ENCODE data around the gene HOXA4.

HOXA4 gene

DNA sequence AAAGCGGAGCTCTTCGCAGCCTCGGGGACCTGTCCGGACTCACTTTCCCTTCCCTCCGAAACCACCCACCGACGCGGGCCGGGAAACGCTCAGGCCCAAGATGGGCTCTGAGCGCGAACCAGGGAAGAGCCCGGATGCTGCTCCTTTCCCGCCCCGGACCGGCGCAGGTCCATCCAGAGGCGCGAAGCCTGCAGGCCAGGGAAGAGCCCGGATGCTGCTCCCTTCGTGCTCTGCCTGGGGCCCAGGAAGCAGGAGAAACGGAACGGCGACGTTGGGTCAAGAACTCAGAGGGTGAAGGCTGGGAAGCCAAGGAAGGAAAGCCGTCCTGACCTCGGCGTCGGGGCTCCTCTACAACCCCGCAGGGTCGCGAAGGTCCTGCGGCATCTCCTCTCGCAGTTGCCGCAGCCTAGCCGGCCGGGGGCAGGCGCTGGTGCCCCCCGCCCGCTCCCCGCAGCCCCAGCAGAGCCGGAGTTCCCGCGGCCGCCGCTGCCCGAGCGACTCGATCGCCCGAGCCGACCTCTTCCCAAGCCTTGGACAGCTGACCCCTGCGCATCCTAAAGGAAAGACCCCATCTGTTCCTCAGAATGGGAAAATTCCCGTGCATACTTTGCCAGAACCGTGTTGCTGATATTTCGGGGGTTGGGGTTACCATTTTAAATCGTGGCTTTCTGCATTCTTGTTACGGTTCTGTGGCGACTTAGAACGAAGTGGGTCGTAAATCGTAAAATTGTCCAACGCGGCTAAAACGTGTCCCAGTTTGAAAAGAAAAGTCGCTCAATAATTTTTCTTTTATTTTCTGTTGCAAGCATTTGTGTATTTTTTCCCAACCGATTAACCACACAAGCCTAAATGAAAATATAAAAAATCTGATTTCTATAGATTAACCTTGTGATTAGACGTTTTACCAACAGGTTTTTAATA, 42.3 kb downstream of the HOXA4 start:
- no peak for DNase-seq

GRCh38 chr7:27083646-27084045, 46.9 kb downstream of the HOXA4 start:
- DNase-seq: no peak

DNA sequence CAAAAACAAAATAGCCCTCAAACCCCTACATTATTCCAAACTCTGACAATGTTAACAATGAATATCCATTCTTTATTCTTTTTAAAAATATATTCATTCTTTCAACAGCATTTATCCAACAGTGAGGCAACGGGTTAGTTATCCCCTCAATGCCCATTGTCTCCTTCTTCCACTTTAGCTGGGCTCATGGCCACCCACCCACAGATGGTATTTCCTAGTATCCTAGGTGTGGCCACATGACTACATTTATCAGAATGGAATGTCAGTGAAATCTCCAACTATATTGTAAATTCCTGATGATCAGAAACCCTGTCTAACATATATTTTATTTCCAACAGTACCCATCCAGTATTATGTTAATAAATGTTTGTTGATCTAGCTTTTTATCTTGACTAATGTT, 48.4 kb downstream of the HOXA4 start:
- no peak for DNase-seq

- no peak for DNase-seq
Observed at GRCh38 chr7:27080844-27081436, 49.6 kb downstream of the HOXA4 start.

GRCh38 chr7:27079234-27079975, 51.2 kb downstream of the HOXA4 start:
- no peak for DNase-seq

DNA sequence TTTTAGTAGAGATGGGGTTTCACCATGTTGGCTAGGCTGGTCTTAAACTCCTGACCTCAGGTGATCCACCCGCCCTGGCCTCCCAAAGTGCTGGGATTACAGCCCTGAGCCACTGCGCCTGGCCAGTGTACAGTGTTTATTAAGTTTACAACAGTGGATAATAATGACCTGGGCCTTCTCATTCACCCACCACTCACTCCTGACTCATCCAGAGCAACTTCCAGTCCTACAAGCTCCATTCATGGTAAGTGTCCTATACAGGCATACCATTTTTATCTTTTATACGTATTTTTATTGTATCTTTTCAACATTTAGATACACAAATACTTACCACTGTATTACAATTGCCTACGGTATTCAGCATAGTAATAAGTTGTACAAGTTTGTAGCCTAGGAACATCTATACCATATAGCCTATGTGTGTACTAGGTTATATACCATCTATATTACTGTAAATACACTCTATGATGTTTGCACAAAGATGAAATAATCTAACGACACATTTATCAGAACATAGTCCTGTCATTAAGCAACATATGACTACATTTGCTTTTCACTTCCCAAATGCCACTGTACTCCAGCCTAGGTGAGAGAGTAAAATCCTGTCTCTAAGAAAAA, 51.8 kb downstream of the HOXA4 start:
- DNase-seq: no peak

Data from left hindlimb (tissue), 1 donor.